ENCODE measurements around the gene CD55.

GRCh38 chr1:207398986-207399385, 77.5 kb downstream of the CD55 start:
- TF ChIP-seq EZH2phosphoT487 (IDR thresholded peaks at IDR 0.05; ENCODE audit: insufficient read depth, low read depth) (no peak), EZH2 (IDR thresholded peaks at IDR 0.05; ENCODE audit: insufficient read depth, poor library complexity, severe bottlenecking) (no peak)

Data from GM23248 (cell line).